D721Med (cell line): ENCODE data around the gene NEDD4L.
A peak's percentile ranks its signal among the peaks of the same experiment; 100 is the strongest.

ENCODE experiments used
- DNase-seq: peaks from one replicate; pipeline ENCODE4 v3.0.0; 2011; ENCODE audit warnings: low spot score; ENCODE audit not compliant: insufficient read length
- FAIRE-seq: peaks from 2 replicates; lab custom pipeline; 2011; peaks lifted over from hg19 to GRCh38; lab: Jason Lieb, UNC
- TF ChIP-seq, protein P1 (sequence below): IDR thresholded peaks from 2 replicates; pipeline ENCODE4 v1.5.1; 2012; ENCODE audit warnings: mild to moderate bottlenecking, control low read depth; ENCODE audit not compliant: insufficient read depth; ENCODE audit errors: missing control alignments

Gene NEDD4L

GRCh38 chr18:58303363-58303762 lies 259.3 kb downstream of the NEDD4L start:
- no peak for FAIRE-seq

GRCh38 chr18:58305792-58306191 lies 261.8 kb downstream of the NEDD4L start:
- TF ChIP-seq, protein P1, sequence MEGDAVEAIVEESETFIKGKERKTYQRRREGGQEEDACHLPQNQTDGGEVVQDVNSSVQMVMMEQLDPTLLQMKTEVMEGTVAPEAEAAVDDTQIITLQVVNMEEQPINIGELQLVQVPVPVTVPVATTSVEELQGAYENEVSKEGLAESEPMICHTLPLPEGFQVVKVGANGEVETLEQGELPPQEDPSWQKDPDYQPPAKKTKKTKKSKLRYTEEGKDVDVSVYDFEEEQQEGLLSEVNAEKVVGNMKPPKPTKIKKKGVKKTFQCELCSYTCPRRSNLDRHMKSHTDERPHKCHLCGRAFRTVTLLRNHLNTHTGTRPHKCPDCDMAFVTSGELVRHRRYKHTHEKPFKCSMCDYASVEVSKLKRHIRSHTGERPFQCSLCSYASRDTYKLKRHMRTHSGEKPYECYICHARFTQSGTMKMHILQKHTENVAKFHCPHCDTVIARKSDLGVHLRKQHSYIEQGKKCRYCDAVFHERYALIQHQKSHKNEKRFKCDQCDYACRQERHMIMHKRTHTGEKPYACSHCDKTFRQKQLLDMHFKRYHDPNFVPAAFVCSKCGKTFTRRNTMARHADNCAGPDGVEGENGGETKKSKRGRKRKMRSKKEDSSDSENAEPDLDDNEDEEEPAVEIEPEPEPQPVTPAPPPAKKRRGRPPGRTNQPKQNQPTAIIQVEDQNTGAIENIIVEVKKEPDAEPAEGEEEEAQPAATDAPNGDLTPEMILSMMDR, result no peak
- DNase-seq (no peak), FAIRE-seq (peak; percentile 97)

More at GRCh38 chr18:58303363-58303762, 259.3 kb downstream of the NEDD4L start:
- DNase-seq, result no peak
- TF ChIP-seq, protein P1, result no peak

DNA sequence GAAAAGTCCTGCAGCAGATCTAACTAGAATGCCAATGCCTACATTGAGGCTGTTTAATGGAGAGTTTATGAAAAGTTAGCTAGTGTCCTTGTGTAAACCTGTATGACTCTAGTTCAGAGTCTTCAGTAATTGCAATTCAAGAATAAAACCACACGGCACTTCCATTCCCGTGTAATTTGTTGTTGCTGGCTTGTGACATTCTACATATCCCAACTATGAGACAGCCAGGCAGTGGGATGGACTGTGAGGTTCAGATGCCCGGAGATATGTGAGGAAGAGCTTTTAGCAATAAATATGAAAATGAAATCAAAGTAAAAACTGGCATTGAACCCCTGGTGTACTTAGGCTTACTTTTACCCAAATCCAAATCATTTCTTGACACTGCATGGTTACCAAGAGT lies 263.4 kb downstream of the NEDD4L start:
- DNase-seq (no peak), FAIRE-seq (no peak)
- TF ChIP-seq, protein P1, result no peak

DNA sequence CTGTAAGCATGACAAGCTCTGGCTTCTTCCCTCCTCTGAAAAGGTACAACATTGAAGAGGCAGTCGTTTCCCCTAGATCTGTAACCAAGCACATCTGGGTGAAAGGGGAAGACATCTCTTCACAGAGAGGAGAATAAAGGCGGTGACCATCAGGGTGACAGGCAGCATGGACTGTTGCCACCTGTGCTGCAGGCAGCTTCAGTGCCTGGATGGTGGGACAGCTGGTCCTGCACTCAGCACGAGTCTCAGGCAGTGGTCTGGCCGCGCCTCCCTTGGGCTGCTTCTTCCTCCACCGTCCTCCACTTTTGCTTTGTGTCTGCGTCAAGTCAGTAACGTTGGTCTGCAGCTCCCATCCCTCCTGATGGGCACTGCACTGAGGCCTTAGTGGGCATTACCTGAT lies 264.4 kb downstream of the NEDD4L start:
- TF ChIP-seq, protein P1, result no peak
- DNase-seq (no peak), FAIRE-seq (no peak)

GRCh38 chr18:58309099-58309498 lies 265.1 kb downstream of the NEDD4L start:
- TF ChIP-seq, protein P1, result no peak
- FAIRE-seq (no peak), DNase-seq (no peak)

DNA sequence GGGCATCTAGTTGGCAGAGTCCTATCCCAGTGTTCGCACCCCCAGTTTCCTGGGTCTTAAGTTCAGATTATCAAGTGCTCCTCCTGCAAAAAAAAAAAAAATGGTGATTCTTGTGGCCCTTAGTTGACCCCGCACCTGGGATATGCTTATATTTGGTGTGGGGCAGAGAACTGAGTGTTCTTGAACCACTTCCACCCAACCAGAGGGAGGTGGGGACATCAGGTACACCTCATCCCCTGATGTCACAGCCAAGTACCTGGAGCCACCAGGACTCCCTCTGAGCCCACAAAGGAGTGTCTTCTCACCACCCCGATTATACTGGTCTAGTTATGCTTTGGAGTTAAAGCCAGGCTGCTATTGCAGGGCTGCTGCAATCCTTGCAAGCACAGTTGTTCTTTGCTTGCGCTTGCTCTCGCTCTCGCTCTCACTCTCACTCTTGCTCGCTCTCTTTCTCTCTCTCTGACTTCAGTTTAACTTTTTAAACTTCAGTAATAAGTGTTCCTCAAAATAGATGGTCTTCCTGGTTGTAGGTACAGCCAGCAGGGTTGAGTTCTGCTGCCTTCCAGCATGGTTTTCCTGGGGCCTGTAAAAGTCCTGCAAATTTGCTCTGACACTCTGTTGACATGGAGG lies 265.7 kb downstream of the NEDD4L start:
- TF ChIP-seq, protein P1, result no peak
- DNase-seq (no peak), FAIRE-seq (no peak)

DNA sequence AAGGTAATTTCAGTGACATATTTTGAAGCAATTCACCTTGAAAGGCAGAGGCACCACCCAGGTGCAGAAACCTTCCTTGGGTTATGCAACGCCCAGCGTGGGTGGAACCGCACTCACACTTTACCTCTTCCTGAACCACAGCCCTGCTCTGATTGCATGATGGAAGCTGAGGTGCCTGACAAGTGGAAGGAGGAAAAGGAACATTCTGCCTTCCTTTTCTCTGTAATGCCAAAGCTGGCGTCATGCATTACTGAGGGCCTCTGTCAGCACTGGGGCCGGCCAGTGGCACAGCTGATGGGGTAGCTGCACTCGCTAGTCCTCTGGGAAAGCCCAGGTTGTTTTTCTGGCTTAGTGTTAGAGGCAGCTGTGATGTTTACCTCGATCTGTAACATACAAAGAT lies 266.5 kb downstream of the NEDD4L start:
- no peak for DNase-seq
- no peak for FAIRE-seq
- TF ChIP-seq, protein P1, result no peak
